ENCODE measurements around the gene ITGAE.

DNA sequence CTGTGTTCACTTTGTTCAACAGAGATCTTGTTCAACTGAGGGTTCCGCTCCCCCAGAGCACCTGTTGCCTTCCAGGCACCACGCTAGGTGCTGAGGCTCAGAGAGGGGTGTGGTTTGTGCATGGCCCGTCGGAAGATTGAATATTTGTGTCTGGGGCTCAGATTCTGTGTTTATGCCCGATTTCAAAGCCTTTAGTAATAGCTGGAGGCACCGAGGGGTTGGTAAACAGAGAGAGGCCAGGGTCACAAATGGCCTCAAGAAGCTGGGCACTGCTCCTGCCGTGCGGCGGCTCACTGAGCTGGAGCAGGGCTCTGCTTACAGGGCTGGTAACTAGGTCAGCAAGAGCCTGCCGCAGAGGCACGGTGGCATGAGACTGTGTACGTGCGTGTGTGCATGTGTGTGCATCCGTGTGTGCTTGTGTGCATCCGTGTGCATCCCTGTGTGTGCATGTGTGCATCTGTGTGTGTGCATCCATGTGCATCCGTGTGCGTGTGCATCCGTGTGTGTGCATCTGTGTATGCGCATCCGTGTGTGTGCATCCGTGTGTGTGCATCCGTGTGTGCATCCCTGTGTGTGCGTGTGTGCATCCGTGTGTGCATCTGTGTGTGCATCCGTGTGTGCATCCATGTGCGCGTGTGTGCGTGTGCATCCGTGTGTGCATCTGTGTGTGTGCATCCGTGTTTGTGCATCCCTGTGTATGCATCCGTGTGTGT lies 5.4 kb downstream of the ITGAE start:
- TF ChIP-seq POLR2A (IDR thresholded peaks at IDR 0.05; ENCODE audit: low read depth) (no peak), CTCF (IDR thresholded peaks at IDR 0.05) (no peak), POLR2AphosphoS5 (IDR thresholded peaks at IDR 0.05) (no peak)

All from esophagus muscularis mucosa (tissue), 3 donors.